PC-3 (cell line): ENCODE measurements around the gene SPINDOC. TPM values are rescaled to one million over a fixed set of nuclear protein-coding genes. Genes with fewer than 3 reads are reported as not detected.

Experiments used
- ATAC-seq: fragments of 200-7000 bp; cut with Tn5 transposase; 2 replicates; pipeline ENCODE4 v1.9.1; 2020; ENCODE audit warnings: mild to moderate bottlenecking, moderate library complexity
- BruUV-seq: library from RNA; stranded (reverse); fragments of 400-500 nt; replicated peaks from 2 replicates; lab custom pipeline; 2021; lab: Mats Ljungman, UMichigan
- CTCF ChIA-PET: fragments of 300-600 bp; sonication (Branson Sonifier 250); formaldehyde crosslinking; loops from one replicate; lab custom pipeline; 2022; ENCODE audit warnings: antibody characterized with exemption; lab: Charles Lee
- POLR2A ChIA-PET: fragments of 300-600 bp; sonication (Branson Sonifier 250); formaldehyde crosslinking; loops from one replicate; lab custom pipeline; 2022; ENCODE audit warnings: antibody characterized with exemption; ENCODE audit not compliant: unreplicated experiment; lab: Charles Lee
- DNase-seq: peaks from one replicate; pipeline ENCODE4 v3.0.0-alpha.2; 2015
- H2AFZ ChIP-seq: fragments of 300-600 bp; sonication (generic); 2 replicates; pipeline ENCODE4 v1.6.0; 2016; ENCODE audit warnings: antibody characterized with exemption, low read length
- H3F3A ChIP-seq: fragments of 300-600 bp; sonication (generic); one replicate; pipeline ENCODE4 v1.6.0; 2017; ENCODE audit warnings: antibody characterized with exemption, low read length, control low read depth, mild to moderate bottlenecking; ENCODE audit not compliant: unreplicated experiment
- H3K27ac ChIP-seq: fragments of 300-600 bp; sonication (generic); 2 replicates; pipeline ENCODE4 v1.5.1; 2016; ENCODE audit warnings: mild to moderate bottlenecking, low read length
- H3K27me3 ChIP-seq: fragments of 300-600 bp; sonication (generic); 2 replicates; pipeline ENCODE4 v1.6.1; 2016; ENCODE audit warnings: low read length, mixed read lengths
- H3K36me3 ChIP-seq: fragments of 300-600 bp; sonication (generic); 2 replicates; pipeline ENCODE4 v1.6.1; 2016; ENCODE audit warnings: low read depth, mixed run types, low read length, mixed read lengths
- H3K4me1 ChIP-seq: fragments of 300-600 bp; sonication (generic); 2 replicates; pipeline ENCODE4 v1.5.1; 2016; ENCODE audit warnings: low read length; ENCODE audit not compliant: insufficient read depth
- H3K4me2 ChIP-seq: fragments of 300-600 bp; sonication (generic); 2 replicates; pipeline ENCODE4 v1.6.0; 2016; ENCODE audit warnings: low read length
- H3K4me3 ChIP-seq: fragments of 300-600 bp; sonication (generic); 2 replicates; pipeline ENCODE4 v1.5.1; 2016; ENCODE audit warnings: mild to moderate bottlenecking, low read length, mixed read lengths
- H3K79me2 ChIP-seq: fragments of 300-600 bp; sonication (generic); 2 replicates; pipeline ENCODE4 v1.6.1; 2017; ENCODE audit warnings: low read length, mixed read lengths
- H3K9ac ChIP-seq: fragments of 300-600 bp; sonication (generic); 2 replicates; pipeline ENCODE4 v1.6.0; 2016; ENCODE audit warnings: mild to moderate bottlenecking, low read length
- H3K9me2 ChIP-seq: fragments of 300-600 bp; sonication (generic); replicated peaks from 2 replicates; pipeline ENCODE4 v1.6.1; 2016; ENCODE audit warnings: mixed run types, low read length, mixed read lengths
- H3K9me3 ChIP-seq: fragments of 300-600 bp; sonication (generic); 2 replicates; pipeline ENCODE4 v1.6.1; 2016; ENCODE audit warnings: low read length, mixed read lengths
- H4K20me1 ChIP-seq: fragments of 300-600 bp; sonication (generic); 2 replicates; pipeline ENCODE4 v1.6.1; 2016; ENCODE audit warnings: low read length, mixed read lengths
- EZH2 ChIP-seq: fragments of 300-600 bp; sonication (generic); IDR thresholded peaks from one replicate; pipeline ENCODE4 v1.6.1; 2017; ENCODE audit warnings: antibody characterized with exemption, mild to moderate bottlenecking, low read length; ENCODE audit not compliant: unreplicated experiment
- EZH2phosphoT487 ChIP-seq: fragments of 300-600 bp; sonication (generic); IDR thresholded peaks from 2 replicates; pipeline ENCODE4 v1.6.1; 2018; ENCODE audit warnings: mild to moderate bottlenecking, antibody characterized with exemption, low read length, borderline replicate concordance
- intact Hi-C: fragments of 100-400 bp; cut with micrococcal nuclease; formaldehyde crosslinking; loops from 2 replicates; pipeline ENCODE4 v1.9.0; 2023
- total RNA-seq: library from RNA; depleted of rRNA; stranded (reverse); fragments of >200 nt; gene quantifications from 2 replicates; pipeline ENCODE4 v1.2.3, GENCODE V29; 2014
- TF ChIP-seq, protein P1 (sequence below): fragments of 300-600 bp; sonication (generic); conservative IDR thresholded peaks from 2 replicates; pipeline ENCODE4 v1.5.1; 2017; ENCODE audit warnings: antibody characterized with exemption, low read depth, mild to moderate bottlenecking, low read length

Gene SPINDOC
- total RNA-seq, 1 experiment from 2014 or later = 61.5 TPM

DNA sequence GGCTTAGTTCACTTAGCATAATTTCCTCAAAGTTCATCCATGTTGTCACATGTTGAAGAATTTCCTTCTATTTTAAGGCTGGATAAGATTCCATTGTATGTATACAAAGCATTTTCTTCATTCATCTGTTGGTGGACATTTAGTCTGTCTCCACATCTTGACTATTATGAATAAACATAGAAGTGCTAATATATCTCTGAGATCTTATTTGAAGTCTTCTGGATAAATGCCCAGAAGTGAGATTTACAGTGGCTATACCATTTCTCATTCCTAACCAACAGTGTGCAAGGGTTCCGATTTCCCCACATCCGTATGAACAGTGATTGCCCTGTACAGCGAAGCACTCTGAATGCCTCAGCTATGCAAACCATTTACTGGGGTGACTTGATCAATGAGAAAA is 38.1 kb upstream of the SPINDOC start:
- no peak for DNase-seq
- no peak for ATAC-seq
- Histone ChIP-seq H3K36me3 (no peaks in the 10 kb centered on the region), H3K27me3 (no peaks in the 10 kb centered on the region), H3K9me2 (no peaks in the 10 kb centered on the region), H3K9me3 (no peaks in the 10 kb centered on the region), H3F3A (peaks cover 3% of the 10 kb centered on the region), H4K20me1 (no peaks in the 10 kb centered on the region), H3K9ac (no peak overlapping the region), H3K4me2 (no peak overlapping the region), H2AFZ (no peak overlapping the region), H3K27ac (no peak overlapping the region), H3K4me1 (no peaks in the 10 kb centered on the region), H3K79me2 (no peaks in the 10 kb centered on the region), H3K4me3 (no peak overlapping the region)
- ChIA-PET CTCF (no interaction called here), POLR2A (no interaction called here)
- no peak for TF ChIP-seq EZH2phosphoT487
- TF ChIP-seq EZH2 = no peak
- TF ChIP-seq, protein P1, sequence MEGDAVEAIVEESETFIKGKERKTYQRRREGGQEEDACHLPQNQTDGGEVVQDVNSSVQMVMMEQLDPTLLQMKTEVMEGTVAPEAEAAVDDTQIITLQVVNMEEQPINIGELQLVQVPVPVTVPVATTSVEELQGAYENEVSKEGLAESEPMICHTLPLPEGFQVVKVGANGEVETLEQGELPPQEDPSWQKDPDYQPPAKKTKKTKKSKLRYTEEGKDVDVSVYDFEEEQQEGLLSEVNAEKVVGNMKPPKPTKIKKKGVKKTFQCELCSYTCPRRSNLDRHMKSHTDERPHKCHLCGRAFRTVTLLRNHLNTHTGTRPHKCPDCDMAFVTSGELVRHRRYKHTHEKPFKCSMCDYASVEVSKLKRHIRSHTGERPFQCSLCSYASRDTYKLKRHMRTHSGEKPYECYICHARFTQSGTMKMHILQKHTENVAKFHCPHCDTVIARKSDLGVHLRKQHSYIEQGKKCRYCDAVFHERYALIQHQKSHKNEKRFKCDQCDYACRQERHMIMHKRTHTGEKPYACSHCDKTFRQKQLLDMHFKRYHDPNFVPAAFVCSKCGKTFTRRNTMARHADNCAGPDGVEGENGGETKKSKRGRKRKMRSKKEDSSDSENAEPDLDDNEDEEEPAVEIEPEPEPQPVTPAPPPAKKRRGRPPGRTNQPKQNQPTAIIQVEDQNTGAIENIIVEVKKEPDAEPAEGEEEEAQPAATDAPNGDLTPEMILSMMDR = no peak
- BruUV-seq = no TSS peak
- intact Hi-C loops = no loop called here

DNA sequence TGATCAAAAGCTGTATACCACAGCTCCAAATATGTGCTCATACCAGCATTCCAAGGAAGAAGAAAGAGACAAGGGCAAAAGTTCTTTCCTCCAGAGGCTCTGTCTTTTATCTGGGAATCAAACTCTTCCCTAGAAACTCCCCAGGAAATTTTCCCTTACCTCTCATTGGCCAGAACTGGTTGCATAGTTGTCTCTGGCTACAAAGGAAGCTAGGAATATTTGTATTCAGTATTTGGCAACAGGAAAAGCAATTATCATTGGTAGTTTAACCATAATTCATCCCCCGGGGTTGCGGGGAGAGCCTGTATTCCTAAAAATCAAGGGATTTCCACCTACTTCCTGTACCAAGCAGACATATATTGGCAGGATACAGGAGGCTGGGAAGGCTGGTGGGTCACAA is 34.2 kb upstream of the SPINDOC start:
- Histone ChIP-seq H3K27me3 (no peaks in the 10 kb centered on the region), H4K20me1 (no peaks in the 10 kb centered on the region), H3K4me2 (no peak overlapping the region), H3K9me3 (no peaks in the 10 kb centered on the region), H3K79me2 (no peaks in the 10 kb centered on the region), H3K9ac (no peak overlapping the region), H2AFZ (no peak overlapping the region), H3K4me1 (no peaks in the 10 kb centered on the region), H3F3A (no peaks in the 10 kb centered on the region), H3K9me2 (no peaks in the 10 kb centered on the region), H3K27ac (no peak overlapping the region), H3K36me3 (no peaks in the 10 kb centered on the region), H3K4me3 (no peak overlapping the region)
- TF ChIP-seq, protein P1 = no peak
- no peak for TF ChIP-seq EZH2
- ChIA-PET CTCF (no interaction called here), POLR2A (no interaction called here)
- ATAC-seq = no peak
- no peak for DNase-seq
- intact Hi-C loops = no loop called here
- no TSS peak for BruUV-seq

DNA sequence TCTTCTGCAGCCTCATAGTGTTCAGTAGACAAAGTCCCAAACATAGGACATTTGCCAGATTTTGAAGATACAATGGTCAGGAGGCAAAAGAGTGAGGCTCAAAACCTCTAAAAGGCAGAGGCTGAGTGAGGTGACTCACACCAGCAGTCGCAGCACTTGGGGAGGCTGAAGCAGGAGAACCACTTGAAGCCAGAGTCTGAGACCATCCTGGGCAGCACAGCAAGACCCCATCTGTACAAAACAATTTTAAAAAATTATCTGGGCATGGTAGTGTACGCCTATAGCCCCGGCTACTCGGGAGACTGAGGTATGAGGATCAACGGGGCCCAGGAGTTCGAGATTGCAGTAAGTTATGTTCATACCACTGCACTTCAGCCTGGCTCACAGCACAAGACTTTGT is 30.5 kb upstream of the SPINDOC start:
- Histone ChIP-seq H3K36me3 (no peaks in the 10 kb centered on the region), H3K4me2 (no peak overlapping the region), H3K4me1 (no peaks in the 10 kb centered on the region), H3K4me3 (no peak overlapping the region), H3F3A (no peaks in the 10 kb centered on the region), H3K27ac (no peak overlapping the region), H3K9ac (no peak overlapping the region), H3K27me3 (no peaks in the 10 kb centered on the region), H3K9me3 (no peaks in the 10 kb centered on the region), H4K20me1 (no peaks in the 10 kb centered on the region), H3K9me2 (no peaks in the 10 kb centered on the region), H3K79me2 (no peaks in the 10 kb centered on the region), H2AFZ (no peak overlapping the region)
- TF ChIP-seq, protein P1 = no peak
- no peak for TF ChIP-seq EZH2
- no peak for TF ChIP-seq EZH2phosphoT487
- ChIA-PET CTCF (no interaction called here), POLR2A (no interaction called here)
- intact Hi-C loops = no loop called here
- DNase-seq (no peak), ATAC-seq (no peak)
- no TSS peak for BruUV-seq
